ENCODE data around the gene PTH1R.

PTH1R gene

GRCh38 chr3:46877406-46878125, at the start of gene PTH1R:
Gene PTH1R, plus strand, starts transcription at chr3:46877721. Its CDS starts 5,839 bp downstream, at chr3:46883560.
- DNase-seq (ENCODE audit: low spot score), result no peak

DNA sequence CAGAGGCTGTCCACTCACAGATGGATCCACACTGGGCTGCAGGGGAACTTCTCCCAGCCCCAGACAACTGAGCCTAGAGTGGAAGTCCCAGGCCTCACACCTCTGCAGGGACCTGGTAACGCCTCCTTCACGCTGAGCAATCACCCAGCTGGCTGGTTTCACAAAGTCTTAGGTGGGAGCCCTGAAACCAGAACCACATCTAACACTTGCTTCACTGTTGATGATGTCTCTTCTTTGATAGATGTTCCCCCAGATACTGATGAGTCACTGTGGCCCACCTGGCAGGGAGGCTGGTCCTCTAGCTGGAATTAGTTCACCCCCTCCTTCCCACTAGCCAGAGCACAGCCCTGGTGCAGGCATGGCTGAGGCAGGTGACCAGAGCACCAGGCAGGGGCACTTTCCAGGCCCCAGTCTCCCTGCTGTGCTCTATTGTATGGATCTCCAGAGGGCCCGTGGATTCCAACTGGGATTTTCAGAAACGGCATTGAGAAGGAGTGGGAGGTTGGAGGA, 47.8 kb upstream of the PTH1R start:
- DNase-seq (ENCODE audit: low spot score), result no peak

DNA sequence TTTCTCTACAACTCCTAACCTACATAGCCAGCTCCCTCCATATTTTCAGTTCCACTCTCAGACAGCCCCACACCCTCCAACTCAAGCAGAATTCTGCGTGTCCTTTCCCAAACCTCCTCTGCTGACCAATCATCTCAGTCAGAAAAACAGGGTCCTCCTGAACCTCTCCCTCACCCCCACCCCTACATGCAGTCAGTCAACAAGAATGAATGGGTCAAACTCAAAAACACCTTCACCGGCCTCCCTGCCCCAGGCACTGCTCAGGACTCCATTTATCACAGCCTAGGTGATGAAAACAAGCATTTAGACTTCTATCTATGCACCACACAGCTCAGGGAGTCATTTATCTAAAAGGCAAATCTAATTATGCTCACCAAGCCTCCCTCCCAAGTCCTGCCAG, 46.7 kb upstream of the PTH1R start:
- DNase-seq (ENCODE audit: low spot score), result no peak

GRCh38 chr3:46831316-46831715, 46.2 kb upstream of the PTH1R start:
- DNase-seq (ENCODE audit: low spot score), result no peak

DNA sequence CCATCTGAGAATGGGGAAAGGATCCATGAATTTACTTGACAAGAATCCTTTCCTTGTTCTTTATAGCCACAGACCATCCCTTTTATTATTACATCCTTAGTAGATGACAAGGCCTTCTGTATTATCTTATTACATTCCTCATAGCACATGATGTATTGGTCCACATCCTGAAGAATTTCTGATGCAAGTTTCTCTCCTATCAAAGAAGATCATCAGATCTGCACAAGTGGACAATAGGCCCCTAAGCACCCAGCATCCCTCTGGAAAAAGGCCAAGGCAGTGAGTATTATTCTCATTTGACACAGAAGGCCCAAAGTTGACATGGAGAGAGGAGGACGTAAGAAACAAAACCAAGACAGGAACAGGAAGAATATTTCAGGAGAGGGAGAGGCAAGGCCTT, 45.7 kb upstream of the PTH1R start:
- DNase-seq (ENCODE audit: low spot score), result no peak

- no peak for DNase-seq (ENCODE audit: low spot score)
Observed at GRCh38 chr3:46833346-46834300, 43.9 kb upstream of the PTH1R start.

- no peak for DNase-seq (ENCODE audit: low spot score)
Observed at GRCh38 chr3:46835054-46835453, 42.5 kb upstream of the PTH1R start.

GRCh38 chr3:46835491-46835890, 42.0 kb upstream of the PTH1R start:
- DNase-seq (ENCODE audit: low spot score), result no peak

GRCh38 chr3:46838301-46838700, 39.2 kb upstream of the PTH1R start:
- no peak for DNase-seq (ENCODE audit: low spot score)

- DNase-seq (ENCODE audit: low spot score), result no peak
Observed at GRCh38 chr3:46840491-46840890, 37.0 kb upstream of the PTH1R start.

- no peak for DNase-seq (ENCODE audit: low spot score)
Observed at GRCh38 chr3:46843508-46843907, 34.0 kb upstream of the PTH1R start.

DNA sequence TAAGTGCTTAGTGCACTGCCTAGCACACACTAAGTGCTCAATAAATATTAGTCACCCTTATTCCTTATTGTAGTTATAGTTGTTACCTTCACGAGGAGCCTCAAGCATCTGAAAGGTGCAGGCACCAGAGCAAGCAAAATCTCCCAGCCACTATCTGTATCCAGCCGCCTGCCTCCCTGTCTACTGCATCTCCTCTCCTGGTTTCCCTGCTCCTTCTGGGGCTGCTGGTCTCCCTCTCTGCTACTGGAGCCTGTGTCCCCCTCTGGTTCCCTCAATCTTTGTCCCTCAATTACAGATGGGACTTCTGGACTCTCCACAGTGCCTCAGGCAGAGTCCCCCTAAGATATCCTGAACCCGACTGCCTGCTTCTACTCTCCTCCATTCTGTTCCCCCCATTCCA, 33.1 kb upstream of the PTH1R start:
- DNase-seq (ENCODE audit: low spot score), result no peak

DNA sequence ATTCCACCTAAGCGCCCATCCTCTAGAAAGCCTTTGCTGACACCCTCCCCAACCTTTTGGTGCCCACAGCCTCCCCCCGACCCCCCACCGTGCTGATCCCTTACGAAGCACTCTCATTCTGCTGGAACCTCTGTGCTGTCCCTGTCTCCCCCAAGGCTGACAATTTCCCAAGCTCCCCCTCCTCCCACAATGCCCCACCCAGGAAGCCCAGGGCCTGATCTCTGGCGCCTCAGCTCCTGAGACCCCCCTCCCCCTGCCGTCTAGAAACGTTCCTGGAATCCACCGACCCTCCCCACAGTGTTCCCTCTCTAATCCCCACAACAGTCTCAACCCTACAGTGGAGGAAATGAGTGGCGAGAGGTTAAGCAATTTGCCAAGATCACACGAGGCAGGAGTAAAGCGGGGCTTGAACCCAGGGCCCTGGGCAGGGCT, 32.6 kb upstream of the PTH1R start:
- DNase-seq (ENCODE audit: low spot score), result no peak

GRCh38 chr3:46845397-46845859, 32.1 kb upstream of the PTH1R start:
- no peak for DNase-seq (ENCODE audit: low spot score)

- no peak for DNase-seq (ENCODE audit: low spot score)
Observed at GRCh38 chr3:46845860-46846623, 31.5 kb upstream of the PTH1R start.

DNA sequence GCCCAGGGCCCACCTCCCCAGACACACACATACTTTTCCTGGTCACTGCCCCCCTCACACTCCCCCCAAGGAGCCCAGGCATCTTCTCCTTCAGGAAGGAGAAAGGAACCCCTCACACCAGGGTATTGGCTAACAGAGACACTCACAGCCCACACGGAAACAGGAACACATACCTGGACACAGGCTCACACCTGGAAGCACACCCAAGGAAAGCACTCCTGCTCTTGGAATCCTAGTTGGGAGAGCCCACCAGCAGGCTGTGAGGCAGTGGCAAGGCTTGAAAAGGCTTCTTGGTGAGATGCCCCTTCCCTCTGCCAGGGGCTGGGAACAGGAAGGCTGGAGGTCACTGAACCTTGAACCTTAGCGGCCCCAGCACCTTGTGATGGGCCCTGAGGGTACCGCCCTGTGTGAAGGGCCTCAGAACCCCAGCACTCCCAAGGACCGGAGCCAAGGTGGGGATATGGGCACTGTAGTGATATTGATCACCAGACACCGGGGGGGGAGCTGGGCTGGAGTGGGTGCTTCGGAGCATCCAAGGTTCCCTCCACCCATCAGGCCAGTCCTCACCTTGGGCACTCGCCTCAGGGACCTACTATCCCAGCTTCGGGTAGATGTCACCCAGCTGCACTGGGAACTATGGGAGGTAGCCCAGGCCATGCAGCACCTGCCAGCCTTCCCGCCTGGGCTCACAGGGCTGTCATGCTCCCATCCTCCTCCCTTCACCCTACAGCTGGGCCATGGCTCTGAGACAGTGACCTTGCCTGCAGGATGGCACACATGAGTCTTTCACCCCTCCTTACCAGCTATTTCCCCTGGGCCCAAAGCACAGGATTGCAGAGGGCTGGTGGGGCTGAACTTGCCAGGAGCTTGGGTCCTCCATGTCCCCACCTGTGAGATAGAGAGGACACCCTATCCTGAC, 30.6 kb upstream of the PTH1R start:
- DNase-seq (ENCODE audit: low spot score), result no peak

DNA sequence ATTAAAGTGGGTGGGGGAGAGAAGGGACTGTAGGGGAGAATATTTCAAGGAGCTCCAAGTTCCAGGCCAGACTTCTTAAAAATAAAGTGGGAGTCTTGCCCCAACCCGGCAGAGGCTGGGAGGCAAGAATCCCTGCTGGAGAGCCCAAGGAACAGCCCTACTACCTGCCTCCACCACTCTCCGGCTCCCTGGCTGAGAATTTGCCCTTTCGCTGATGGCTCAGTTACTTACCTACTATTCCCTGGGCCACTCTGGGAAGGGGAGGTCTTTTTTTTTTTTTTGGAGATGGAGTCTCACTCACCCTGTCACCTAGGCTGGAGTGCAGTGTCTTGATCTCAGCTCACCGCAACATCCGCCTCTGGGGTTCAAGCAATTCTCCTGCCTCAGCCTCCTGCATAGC, 29.8 kb upstream of the PTH1R start:
- no peak for DNase-seq (ENCODE audit: low spot score)

GRCh38 chr3:46848271-46849044, 29.1 kb upstream of the PTH1R start:
- DNase-seq (ENCODE audit: low spot score), result no peak

DNA sequence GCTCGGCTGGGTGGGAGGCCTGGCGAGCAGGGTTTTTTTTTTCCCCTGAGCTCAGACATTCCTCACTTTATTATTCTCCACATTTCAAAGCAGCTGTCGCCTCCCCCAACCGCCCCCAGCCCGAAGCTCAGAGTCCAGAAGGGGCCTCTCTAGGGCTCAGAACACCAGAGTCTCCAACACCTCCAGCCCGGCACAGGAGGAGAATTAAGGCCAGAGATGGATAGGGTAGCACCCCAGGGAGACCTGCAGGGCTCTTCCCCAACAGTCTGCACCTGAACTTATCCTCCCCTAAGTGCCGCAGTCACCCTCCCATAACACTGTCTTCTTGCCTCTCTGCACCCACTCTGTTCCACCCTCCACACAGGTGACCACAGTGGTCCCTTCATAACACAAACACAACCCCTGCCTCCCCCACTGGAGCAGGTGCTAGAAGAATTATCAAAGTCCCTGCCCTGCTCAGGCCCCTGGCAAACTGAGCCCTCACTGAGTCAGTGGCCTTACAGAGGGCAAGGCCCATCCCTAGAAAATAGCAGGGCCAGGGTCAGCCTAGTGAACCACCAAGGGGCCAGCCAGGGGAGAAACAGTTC, 28.4 kb upstream of the PTH1R start:
- no peak for DNase-seq (ENCODE audit: low spot score)

Data from hematopoietic multipotent progenitor cell treated with erythropoietin and hydrocortisone succinate and interleukin-3 and kit ligand, for 17 days (in vitro differentiated cells).